GM18498 (cell line): ENCODE results near the gene EAF1.
"Not testable (repeated sequence)": the region's sequence is repeated elsewhere in the genome, so short reads cannot be mapped to it uniquely, and the experiment has no call there.

Experiments
- ATAC-seq: cut with Tn5 transposase; IDR thresholded peaks from one replicate; pipeline ENCODE4 v1.9.1; 2021; ENCODE audit warnings: mild to moderate bottlenecking, moderate library complexity; ENCODE audit not compliant: unreplicated experiment

The EAF1 gene

GRCh38 chr3:15427182-15427880 lies at the start of gene EAF1, which contains the start of gene METTL6:
Gene EAF1 (plus strand): TSS chr3:15427598. CDS start chr3:15427780, 182 bp downstream.
Gene METTL6 (minus strand): TSS chr3:15427544. CDS start chr3:15426511, 1,033 bp downstream.
- ATAC-seq, result peak; percentile 94

- ATAC-seq, result peak; percentile 88
Measured at GRCh38 chr3:15377961-15378791, 49.2 kb upstream of the EAF1 start.

DNA sequence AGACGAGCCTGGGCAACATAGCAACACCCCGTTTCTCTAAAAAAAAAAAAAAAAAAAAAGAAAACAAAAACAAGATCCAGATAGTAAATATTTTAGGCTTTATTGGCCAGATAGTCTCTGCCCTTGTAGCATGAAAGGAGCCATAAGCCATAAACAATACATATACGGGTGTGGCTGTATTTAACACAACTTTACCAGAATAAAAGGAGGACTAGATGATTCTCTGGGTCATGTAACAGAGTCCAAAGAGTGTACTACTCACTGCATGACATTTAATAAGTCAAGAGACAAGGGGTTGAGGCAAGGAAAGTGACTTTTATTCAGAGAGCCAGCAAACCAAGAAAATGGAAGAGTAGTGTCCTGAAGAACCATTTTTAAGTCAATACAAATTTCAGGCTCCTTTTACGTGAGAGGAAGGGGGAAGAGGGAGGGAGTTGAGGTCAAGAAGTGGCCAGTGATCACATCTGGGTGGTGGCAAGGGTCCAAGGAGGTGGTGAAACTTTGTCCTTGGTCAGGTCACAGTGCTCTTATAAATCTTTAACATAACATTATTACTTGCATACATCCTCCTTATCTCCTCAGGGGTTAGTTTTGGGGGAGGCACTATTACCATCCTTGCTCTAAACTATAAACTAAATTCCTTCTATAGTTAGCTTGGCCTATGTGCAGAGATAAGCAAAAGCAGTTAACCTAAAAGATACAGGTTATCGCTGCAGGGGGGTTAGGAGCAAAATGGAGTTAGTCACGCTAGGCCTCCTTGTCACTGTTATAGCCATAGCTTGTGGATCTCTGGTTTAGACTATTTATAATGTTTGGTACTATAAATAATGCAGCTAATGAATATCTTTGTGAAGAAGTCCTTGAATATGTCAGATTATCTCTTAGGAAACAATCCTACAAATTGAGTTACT lies 46.2 kb upstream of the EAF1 start:
- no peak for ATAC-seq

GRCh38 chr3:15382405-15382923 lies 44.9 kb upstream of the EAF1 start:
- no peak for ATAC-seq

GRCh38 chr3:15384510-15385237 lies 42.7 kb upstream of the EAF1 start:
- peak; percentile 88 for ATAC-seq

DNA sequence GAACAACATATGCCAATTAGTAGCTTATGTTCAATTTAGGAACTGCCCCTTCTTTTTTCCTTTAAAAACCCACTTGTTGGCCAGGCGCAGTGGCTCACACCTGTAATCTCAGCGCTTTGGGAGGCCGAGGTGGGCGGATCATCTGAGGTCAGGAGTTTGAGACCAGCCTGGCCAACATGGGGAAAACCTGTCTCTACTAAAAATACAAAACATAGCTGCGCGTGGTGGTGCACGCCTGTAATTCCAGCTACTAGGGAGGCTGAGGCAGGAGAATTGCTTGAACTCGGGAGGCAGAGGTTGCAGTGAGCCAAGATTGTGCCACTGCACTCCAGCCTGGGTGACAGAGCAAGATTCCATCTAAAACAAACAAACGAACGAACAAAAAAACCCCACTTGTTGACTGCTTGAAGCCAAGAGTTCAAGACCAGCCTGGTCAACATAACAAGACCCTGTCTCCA lies 42.1 kb upstream of the EAF1 start:
- ATAC-seq, result peak; percentile 4

GRCh38 chr3:15385901-15386653 lies 41.3 kb upstream of the EAF1 start:
- ATAC-seq, result no peak

GRCh38 chr3:15386654-15386955 lies 40.8 kb upstream of the EAF1 start:
- not testable (repeated sequence) for ATAC-seq

DNA sequence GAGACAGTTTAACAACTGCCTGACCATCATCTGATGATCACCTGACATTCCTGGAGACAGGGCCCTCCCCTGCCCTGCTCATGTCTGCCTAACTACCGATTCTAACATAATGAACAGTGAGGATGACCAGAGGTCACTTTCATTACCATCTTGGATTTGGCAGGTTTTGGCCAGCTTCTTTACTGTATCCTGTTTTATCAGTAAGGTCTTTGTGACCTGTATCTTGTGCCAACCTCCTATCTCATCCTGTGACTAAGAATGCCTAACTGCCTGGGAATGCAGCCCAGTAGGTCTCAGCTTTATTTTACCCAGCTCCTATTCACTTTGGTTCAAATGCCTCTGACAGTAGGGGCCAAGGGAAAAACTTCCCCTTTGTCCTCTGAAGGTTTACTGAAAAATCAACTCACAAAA lies 40.2 kb upstream of the EAF1 start:
- ATAC-seq, result no peak

DNA sequence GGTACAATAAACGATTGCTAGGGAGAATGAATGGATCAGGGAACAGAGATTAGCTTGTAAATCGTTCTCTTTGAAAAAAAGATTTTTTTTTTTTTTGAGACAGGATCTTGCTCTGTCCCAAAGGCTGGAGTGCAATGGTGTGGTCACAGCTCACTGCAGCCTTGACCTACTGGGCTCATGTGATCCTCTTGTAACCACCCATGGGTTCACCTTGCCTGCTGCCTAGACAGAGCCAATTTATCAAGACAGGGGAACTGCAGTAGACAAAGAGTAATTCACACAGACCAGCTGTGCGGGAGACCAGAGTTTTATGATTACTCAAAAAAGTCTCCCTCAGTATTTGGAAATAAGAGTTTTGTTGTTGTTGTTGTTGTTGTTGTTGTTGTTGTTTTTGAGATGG lies 39.7 kb upstream of the EAF1 start:
- ATAC-seq, result no peak

GRCh38 chr3:15388335-15388734 lies 39.1 kb upstream of the EAF1 start:
- not testable (repeated sequence) for ATAC-seq

GRCh38 chr3:15390460-15390859 lies 36.9 kb upstream of the EAF1 start:
- ATAC-seq, result no peak

- no peak for ATAC-seq
Measured at GRCh38 chr3:15391007-15391406, 36.4 kb upstream of the EAF1 start.

GRCh38 chr3:15393252-15393651 lies 34.1 kb upstream of the EAF1 start:
- not testable (repeated sequence) for ATAC-seq

DNA sequence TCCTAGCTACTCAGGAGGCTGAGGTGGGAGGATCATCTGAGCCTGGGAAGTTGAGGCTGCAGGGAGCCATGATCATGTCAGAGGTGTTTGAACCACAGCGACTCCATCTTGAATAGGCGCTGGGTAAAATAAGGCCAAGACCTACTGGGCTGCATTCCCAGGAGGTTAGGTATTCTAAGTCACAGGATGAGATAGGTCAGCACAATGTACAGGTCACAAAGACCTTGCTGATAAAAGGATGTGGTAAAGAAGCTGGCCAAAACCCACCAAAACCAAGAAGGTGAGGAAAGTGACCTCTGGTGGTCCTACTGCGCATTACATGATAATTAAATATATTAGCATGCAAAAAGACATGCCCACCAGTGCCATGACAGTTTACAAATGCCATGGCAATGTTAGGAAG lies 28.7 kb upstream of the EAF1 start:
- ATAC-seq, result not testable (repeated sequence)

DNA sequence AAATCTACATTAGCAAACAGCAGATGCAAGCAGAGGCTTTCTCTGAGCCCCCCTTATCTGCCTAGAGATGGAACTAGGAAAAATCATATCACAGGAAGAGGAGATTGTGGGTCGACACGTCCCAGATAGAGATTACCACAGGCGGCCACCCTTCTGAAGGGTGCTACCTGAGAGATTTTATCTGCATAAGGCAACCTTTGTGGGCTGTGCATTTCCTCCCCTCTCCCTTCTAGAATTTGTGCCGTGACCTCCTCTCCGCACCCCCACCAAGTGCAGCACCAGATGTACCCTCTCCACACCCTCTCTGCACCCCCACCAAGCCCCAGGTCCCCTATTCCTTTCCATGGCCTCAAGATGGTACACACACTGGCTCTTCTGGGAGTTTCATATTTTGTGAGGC lies 27.4 kb upstream of the EAF1 start:
- no peak for ATAC-seq

DNA sequence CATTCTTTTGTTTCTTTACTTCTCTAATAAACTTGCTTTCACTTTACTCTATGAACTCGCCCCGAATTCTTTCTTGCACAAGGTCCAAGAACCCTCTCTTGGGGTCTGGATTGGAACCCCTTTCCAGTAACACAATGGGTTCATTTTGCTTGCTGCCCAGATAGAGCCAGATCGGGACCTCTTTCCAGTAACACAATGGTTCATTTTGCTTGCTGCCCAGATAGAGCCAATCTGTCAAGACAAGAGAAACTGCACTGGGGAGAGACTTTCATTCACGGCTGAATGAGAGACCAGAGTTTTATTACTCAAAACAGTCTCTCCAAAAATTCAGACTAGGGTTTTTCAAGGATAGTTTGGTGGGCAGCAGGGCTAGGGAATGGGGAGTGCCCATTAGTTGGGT lies 25.5 kb upstream of the EAF1 start:
- ATAC-seq, result no peak

DNA sequence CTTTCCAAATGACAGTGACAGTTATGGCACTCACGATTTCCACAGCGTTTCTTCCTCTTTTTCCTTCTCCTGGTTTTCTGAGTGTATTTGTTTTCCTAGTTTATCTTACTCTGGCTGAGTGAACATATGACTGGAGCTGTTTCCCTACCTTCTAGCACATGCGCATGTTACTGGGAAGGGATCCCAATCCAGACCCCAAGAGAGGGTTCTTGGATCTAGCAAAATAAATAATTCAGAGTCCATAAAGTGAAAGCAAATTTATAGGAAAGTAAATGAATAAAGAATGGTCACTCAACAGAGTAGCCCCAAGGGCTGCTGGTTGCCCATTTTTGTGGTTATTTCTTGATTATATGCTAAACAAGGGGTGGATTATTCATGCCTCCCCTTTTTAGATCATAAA lies 23.9 kb upstream of the EAF1 start:
- ATAC-seq, result no peak

DNA sequence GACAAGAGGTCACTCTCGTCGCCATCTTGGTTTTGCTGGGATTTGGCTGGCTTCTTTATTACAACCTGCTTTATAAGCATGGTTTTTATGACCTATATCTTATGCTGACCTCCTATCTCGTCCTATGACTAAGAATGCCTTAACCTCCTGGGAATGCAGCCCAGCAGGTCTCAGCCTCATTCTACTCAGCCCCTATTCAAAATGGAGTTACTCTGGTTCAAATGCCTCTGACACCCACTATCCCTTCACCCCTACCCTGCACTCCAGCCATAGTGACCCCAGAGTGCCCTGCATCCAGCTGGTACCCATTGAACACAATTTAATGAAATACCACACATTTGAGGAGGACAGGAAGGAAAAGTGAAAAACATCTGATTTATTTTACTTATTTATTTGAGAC lies 23.4 kb upstream of the EAF1 start:
- no peak for ATAC-seq

DNA sequence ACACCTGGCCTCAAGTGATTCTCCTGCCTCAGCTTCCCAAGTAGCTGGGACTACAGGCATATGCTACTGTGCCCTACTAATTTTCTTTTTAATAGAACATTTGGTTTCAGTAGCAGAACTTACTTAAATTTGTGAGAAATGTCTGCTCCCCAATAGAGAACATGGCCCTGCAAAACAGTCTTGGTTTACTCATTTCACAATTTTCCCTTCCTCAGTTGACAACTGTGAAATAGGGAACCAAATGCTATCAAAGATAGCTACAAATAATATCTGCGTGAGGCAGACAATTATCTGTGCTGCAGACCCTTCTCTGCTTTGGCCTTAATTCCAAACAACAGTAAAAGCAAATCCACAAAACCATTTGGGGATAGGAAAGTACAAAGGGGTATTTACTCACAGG lies 22.6 kb upstream of the EAF1 start:
- ATAC-seq, result no peak
